ENCODE data around the gene KHNYN. TPM values are rescaled to one million over a fixed set of nuclear protein-coding genes. Genes with fewer than 3 reads are reported as not detected.
"Not testable (repeated sequence)": the region's sequence is repeated elsewhere in the genome, so short reads cannot be mapped to it uniquely, and the experiment has no call there.

The KHNYN gene
- 73.4 TPM for total RNA-seq

GRCh38 chr14:24429395-24430142 lies at the start of gene KHNYN, which contains the start of gene CBLN3:
Gene KHNYN, plus strand, starts transcription at chr14:24429954. Its CDS starts 777 bp downstream, at chr14:24430731.
Gene CBLN3, minus strand, starts transcription at chr14:24429668. Its CDS starts 614 bp downstream, at chr14:24429054.
- peak; percentile 89 for ATAC-seq
- intact Hi-C loops (cut with DNase I) = loop anchor here (5.0 to 10.0 kb wide), 3 partner anchors 62 to 185 kb away; partner anchors contain the start of genes NFATC4 and TINF2
- peak; percentile 95 for DNase-seq (ENCODE audit: low spot score)

GRCh38 chr14:24381363-24382063 lies 48.2 kb upstream of the KHNYN start:
- intact Hi-C loops (cut with DNase I) = no loop called here
- ATAC-seq (peak; percentile 11), DNase-seq (ENCODE audit: low spot score) (no peak)

DNA sequence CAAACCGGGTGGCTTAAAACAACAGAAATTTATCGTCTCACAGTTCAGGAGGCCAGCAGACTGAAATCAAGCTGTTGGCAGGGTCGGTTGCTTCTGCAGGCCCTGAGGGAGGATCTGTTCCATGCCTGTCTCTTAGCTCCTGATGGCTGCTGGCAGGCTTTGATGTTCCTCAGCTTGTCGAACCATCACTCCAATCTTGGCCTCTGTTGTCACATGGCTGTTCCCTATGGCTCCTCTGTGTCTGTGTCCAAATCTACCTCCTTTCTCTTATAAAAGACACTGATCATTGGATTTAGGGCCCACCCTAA lies 47.7 kb upstream of the KHNYN start:
- ATAC-seq (peak; percentile 20), DNase-seq (ENCODE audit: low spot score) (no peak)
- intact Hi-C loops (cut with DNase I) = no loop called here

DNA sequence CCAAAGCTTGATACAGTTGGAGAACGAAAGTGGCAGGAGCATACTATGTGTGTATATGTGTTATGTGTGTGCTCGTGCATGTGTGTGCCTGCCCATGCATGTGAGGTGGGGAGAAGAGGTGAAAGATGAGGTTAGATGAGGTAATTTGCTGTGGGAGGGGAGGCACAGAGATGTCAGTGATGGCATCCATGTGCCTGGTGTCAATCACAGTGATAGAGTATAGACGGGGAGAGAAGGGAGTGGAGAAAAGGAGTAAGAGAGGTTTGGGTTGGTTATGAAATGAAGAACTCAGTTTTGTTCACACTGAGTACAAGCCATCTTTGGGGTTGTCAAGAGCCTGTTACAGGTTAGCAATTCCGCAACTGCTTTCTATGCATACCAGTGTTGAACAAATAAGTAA lies 45.6 kb upstream of the KHNYN start:
- ATAC-seq = no peak
- intact Hi-C loops (cut with DNase I) = no loop called here

GRCh38 chr14:24385524-24385923 lies 44.2 kb upstream of the KHNYN start:
- DNase-seq (ENCODE audit: low spot score) (no peak), ATAC-seq (no peak)
- intact Hi-C loops (cut with DNase I) = no loop called here

More for the DNA sequence above, 45.6 kb upstream of the KHNYN start:
- DNase-seq (ENCODE audit: low spot score) = no peak

- intact Hi-C loops (cut with DNase I) = no loop called here
- ATAC-seq = no peak
Measured at GRCh38 chr14:24387009-24387345, 42.8 kb upstream of the KHNYN start.

DNA sequence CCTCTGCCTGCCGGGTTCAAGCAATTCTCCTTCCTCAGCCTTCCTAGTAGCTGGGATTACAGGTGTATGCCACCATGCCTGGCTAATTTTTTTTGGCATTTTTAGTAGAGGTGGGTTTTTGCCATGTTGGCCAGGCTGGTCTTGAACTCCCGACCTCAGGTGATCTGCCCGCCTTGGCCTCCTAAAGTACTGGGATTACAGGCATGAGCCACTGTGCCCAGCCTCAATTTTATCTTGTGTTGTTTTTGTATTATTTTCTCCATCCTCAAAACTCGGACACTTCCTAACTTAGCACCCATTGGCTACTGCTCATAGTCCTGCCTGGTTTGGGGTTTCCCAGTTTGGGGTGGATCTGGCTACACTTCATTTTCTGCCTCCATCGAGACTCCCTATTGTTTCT lies 42.2 kb upstream of the KHNYN start:
- intact Hi-C loops (cut with DNase I); DNase-seq (ENCODE audit: low spot score); ATAC-seq: not testable (repeated sequence)

More at GRCh38 chr14:24387009-24387345, 42.8 kb upstream of the KHNYN start:
- no peak for DNase-seq (ENCODE audit: low spot score)

GRCh38 chr14:24388474-24389179 lies 41.1 kb upstream of the KHNYN start:
- ATAC-seq = no peak
- no peak for DNase-seq (ENCODE audit: low spot score)
- intact Hi-C loops (cut with DNase I) = no loop called here

DNA sequence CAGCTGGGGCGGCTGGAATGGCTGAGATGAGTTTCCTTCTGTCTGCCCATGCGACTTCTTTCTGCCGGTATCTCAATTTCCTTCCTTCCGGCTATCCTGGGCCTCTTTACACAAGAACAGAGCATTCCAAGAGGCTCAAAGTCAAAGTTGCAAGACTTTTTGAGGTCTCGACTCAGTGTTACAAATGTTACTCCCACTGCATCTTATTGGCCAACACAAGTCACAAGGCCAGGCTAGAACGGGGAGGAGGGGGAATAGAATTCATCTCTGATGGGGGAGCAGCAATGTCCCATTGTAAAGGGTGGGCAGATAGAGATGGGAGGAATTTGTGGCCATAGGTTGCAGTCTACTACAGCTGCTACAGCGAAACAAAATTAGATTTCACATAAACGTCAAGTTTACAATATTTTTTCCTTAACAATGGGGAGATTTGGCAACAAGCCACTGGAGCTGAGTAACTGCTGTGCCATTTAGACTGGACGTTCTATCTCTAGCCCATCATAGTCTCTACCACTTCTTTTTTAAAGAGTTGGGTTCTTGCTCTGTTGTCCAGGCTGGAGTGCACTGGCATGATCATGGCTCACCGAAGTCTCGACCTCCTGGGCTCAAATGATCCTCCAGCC lies 40.4 kb upstream of the KHNYN start:
- intact Hi-C loops (cut with DNase I) = no loop called here
- DNase-seq (ENCODE audit: low spot score) = no peak
- ATAC-seq = peak; percentile 16

- no peak for ATAC-seq
- intact Hi-C loops (cut with DNase I) = no loop called here
- peak; percentile 2 for DNase-seq (ENCODE audit: low spot score)
Measured at GRCh38 chr14:24390701-24391468, 38.9 kb upstream of the KHNYN start.

DNA sequence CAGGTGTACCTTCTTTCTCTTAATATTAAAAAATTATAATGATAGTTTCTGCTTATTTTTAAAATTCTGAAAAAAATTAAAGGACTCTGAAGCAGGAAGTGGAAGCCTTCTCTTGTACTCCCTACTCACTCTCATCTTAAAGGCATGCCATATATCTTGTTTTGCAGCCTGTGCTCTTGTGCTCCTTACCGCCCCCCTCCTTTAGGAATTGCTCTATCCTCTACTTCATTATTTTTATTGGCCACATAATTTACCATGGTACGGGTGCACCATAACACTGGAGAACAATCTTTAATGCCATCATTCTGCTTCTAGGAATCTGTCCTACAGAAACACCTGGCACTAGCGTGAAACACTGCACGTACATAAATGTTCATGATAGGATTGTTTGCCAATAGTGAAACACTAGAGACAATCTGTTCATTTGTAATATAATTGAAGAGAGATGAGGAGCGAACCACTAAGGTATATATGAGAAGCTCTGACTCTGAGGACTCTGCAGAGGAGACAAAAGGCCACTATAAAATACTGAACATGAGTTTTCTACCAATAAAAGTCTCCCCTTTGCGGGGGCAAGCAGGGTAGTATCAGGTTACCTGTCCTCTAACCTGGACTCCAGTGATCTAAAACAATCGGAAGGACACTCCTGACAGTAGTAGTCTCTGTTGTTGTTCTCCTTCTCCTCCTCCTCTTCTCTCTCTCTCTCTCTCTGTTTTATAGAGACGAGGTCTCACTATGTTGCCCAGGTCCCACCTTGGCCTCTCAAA lies 37.2 kb upstream of the KHNYN start:
- DNase-seq (ENCODE audit: low spot score) = no peak
- intact Hi-C loops (cut with DNase I) = no loop called here
- no peak for ATAC-seq

GRCh38 chr14:24394275-24394674 lies 35.5 kb upstream of the KHNYN start:
- intact Hi-C loops (cut with DNase I) = no loop called here
- no peak for ATAC-seq
- no peak for DNase-seq (ENCODE audit: low spot score)

- no peak for ATAC-seq
- intact Hi-C loops (cut with DNase I) = no loop called here
- DNase-seq (ENCODE audit: low spot score) = no peak
Measured at GRCh38 chr14:24395609-24396582, 33.9 kb upstream of the KHNYN start.

DNA sequence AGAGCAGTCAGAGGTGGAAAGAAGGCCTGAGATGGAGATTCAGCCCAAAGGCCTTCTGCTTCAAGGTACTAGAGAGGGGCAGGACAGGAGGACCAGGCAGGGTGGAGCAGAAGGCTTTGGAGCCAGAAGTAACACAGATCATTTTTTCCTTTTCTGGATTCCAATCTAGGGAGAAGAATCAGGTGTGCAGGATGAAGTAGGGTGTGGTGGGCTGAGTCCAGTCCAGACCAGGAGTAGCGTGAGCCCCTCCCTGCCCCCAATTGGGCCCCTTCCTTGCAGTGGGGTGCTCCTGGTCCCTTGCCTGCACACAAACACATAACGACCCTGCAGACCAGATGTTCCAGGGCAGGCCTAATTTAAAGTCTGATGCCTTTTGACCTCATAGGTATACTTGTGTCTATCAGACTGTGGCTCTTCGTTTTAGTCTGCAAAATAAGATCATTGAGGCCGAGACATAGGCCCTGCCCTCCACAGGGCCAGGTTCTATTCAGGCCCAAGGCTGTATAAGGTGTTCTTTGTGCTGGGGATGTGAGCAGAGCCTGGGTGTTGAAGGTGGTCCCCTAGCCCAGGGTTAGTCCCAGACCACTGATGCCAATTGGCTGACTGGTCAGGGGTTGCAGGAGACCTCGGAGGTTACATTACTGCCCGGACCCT lies 32.0 kb upstream of the KHNYN start:
- intact Hi-C loops (cut with DNase I) = no loop called here
- no peak for DNase-seq (ENCODE audit: low spot score)
- ATAC-seq = peak; percentile 13

DNA sequence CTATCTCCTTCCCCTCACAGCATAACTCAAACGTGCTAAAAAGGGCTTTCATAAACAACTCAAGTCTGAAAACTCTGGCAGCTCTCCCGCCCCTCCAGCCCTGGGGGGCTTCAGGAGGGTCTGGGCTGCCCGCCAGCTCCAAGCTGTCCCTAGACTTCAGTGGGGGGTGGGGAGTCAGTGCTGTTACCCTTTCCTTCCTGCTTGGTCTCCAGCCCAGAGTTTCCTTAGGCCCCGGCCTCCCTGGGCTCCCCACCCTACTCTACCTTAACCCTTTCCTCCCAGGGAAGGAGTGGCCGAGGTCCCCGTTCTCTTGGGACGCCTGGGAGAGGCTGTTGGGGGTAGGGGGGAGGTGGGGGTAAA lies 31.5 kb upstream of the KHNYN start:
- no peak for DNase-seq (ENCODE audit: low spot score)
- intact Hi-C loops (cut with DNase I) = no loop called here

GRCh38 chr14:24398653-24399446 lies 30.9 kb upstream of the KHNYN start, which contains the start of gene NYNRIN:
Gene NYNRIN, plus strand, starts transcription at chr14:24399003. Its CDS starts 244 bp downstream, at chr14:24399247.
- DNase-seq (ENCODE audit: low spot score) (peak; percentile 78), ATAC-seq (peak; percentile 75)
- intact Hi-C loops (cut with DNase I) = no loop called here

More for the DNA sequence above, 31.5 kb upstream of the KHNYN start:
- ATAC-seq = peak; percentile 20

All from sciatic nerve (tissue), 2 donors.